ENCODE results near the gene TSEN54. TPM values are rescaled to one million over a fixed set of nuclear protein-coding genes. Genes with fewer than 3 reads are reported as not detected.

The TSEN54 gene
- total RNA-seq, 1 donor from 2014 or later = 23.3 TPM

- TF ChIP-seq CTCF (IDR thresholded peaks at IDR 0.05) = no peak
- no peak for DNase-seq (ENCODE audit: extremely low spot score, unreplicated experiment)
- H3K27me3 Mint-ChIP-seq (ENCODE audit: unreplicated experiment) = no peaks in the 10 kb centered on the region
- no peak overlapping the region for H3K4me3 Mint-ChIP-seq (ENCODE audit: unreplicated experiment)
- peaks cover under 1% of the 10 kb centered on the region for H3K4me1 Mint-ChIP-seq (ENCODE audit: unreplicated experiment)
- H3K27ac Mint-ChIP-seq (ENCODE audit: unreplicated experiment) = no peak overlapping the region
- peaks cover 12% of the 10 kb centered on the region for H3K36me3 Mint-ChIP-seq (ENCODE audit: unreplicated experiment)
- H3K9me3 Mint-ChIP-seq (ENCODE audit: unreplicated experiment) = no peaks in the 10 kb centered on the region
Measured at GRCh38 chr17:75492555-75493168, 23.7 kb upstream of the TSEN54 start.

- Mint-ChIP-seq H3K36me3 (ENCODE audit: unreplicated experiment) (peaks cover 12% of the 10 kb centered on the region), H3K27me3 (ENCODE audit: unreplicated experiment) (no peaks in the 10 kb centered on the region), H3K4me3 (ENCODE audit: unreplicated experiment) (no peak overlapping the region), H3K4me1 (ENCODE audit: unreplicated experiment) (no peaks in the 10 kb centered on the region), H3K27ac (ENCODE audit: unreplicated experiment) (no peak overlapping the region), H3K9me3 (ENCODE audit: unreplicated experiment) (no peaks in the 10 kb centered on the region)
- TF ChIP-seq CTCF (IDR thresholded peaks at IDR 0.05) = no peak
- no peak for DNase-seq (ENCODE audit: extremely low spot score, unreplicated experiment)
Measured at GRCh38 chr17:75493476-75494129, 22.7 kb upstream of the TSEN54 start.

- no peak for DNase-seq (ENCODE audit: extremely low spot score, unreplicated experiment)
- no peak for TF ChIP-seq CTCF (IDR thresholded peaks at IDR 0.05)
- Mint-ChIP-seq H3K4me3 (ENCODE audit: unreplicated experiment) (no peak overlapping the region), H3K9me3 (ENCODE audit: unreplicated experiment) (no peaks in the 10 kb centered on the region), H3K27ac (ENCODE audit: unreplicated experiment) (no peak overlapping the region), H3K27me3 (ENCODE audit: unreplicated experiment) (no peaks in the 10 kb centered on the region), H3K36me3 (ENCODE audit: unreplicated experiment) (peaks cover 16% of the 10 kb centered on the region), H3K4me1 (ENCODE audit: unreplicated experiment) (no peaks in the 10 kb centered on the region)
Measured at GRCh38 chr17:75494326-75494877, 21.9 kb upstream of the TSEN54 start.

DNA sequence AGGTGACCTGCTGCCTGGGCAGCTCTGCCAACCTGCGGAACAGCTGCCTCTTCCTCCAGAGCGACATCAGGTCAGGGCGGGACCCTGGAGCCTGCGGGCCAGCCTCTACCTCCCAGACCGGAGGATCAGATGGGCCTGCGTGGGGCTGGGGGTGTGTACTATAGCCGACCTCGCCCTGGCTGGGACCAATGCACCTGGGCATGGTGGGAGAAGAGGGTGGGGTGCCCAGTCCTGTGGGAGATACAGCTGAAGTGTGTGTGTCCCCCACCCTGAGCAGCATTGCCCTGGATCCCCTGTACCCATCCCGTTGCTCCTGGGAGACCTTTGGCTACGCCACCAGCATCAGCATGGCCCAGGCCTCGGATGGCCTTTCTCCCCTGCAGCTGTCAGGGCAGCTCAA lies 20.3 kb upstream of the TSEN54 start:
- no peak overlapping the region for H3K27ac Mint-ChIP-seq (ENCODE audit: unreplicated experiment)
- H3K4me3 Mint-ChIP-seq (ENCODE audit: unreplicated experiment) = no peak overlapping the region
- TF ChIP-seq CTCF (IDR thresholded peaks at IDR 0.05) = no peak
- peaks cover 16% of the 10 kb centered on the region for H3K36me3 Mint-ChIP-seq (ENCODE audit: unreplicated experiment)
- no peak for DNase-seq (ENCODE audit: extremely low spot score, unreplicated experiment)
- no peaks in the 10 kb centered on the region for H3K4me1 Mint-ChIP-seq (ENCODE audit: unreplicated experiment)
- no peaks in the 10 kb centered on the region for H3K27me3 Mint-ChIP-seq (ENCODE audit: unreplicated experiment)
- H3K9me3 Mint-ChIP-seq (ENCODE audit: unreplicated experiment) = no peaks in the 10 kb centered on the region

DNA sequence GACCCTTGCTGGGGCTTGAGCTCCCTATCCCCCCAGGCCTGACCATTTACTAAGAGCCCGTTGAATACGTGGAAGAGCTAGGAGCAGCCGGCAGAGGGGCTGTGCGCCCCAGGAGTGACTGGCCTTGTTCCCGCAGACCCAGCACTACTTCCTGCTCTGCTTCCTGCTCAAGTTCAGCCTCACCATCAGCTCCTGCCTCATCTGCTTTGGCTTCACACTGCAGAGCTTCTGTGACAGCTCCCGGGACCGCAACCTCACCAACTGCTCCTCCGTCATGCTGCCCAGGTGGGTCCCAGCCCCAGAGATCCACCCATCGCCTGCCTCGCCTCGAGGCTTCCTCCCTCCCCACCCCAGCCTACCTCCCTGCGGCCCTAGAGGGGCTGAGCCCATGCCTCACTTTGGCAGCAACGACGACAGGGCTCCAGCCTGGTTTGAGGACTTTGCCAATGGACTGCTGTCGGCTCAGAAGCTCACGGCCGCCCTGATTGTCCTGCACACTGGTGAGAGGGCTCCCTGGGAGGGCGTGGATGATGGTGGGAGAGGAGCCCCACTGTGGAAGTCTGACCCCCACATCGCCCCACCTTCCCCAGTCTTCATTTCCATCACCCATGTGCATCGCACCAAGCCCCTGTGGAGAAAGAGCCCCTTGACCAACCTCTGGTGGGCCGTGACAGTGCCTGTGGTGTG lies 18.1 kb upstream of the TSEN54 start:
- H3K4me3 Mint-ChIP-seq (ENCODE audit: unreplicated experiment) = no peak overlapping the region
- no peaks in the 10 kb centered on the region for H3K4me1 Mint-ChIP-seq (ENCODE audit: unreplicated experiment)
- H3K27me3 Mint-ChIP-seq (ENCODE audit: unreplicated experiment) = no peaks in the 10 kb centered on the region
- no peak for DNase-seq (ENCODE audit: extremely low spot score, unreplicated experiment)
- TF ChIP-seq CTCF (IDR thresholded peaks at IDR 0.05) = no peak
- no peaks in the 10 kb centered on the region for H3K9me3 Mint-ChIP-seq (ENCODE audit: unreplicated experiment)
- H3K36me3 Mint-ChIP-seq (ENCODE audit: unreplicated experiment) = peaks cover 10% of the 10 kb centered on the region
- no peak overlapping the region for H3K27ac Mint-ChIP-seq (ENCODE audit: unreplicated experiment)

Measured in osteocyte (in vitro differentiated cells).